ENCODE measurements around the gene NLK. TPM values are rescaled to one million over a fixed set of nuclear protein-coding genes. Genes with fewer than 3 reads are reported as not detected.

The NLK gene
- total RNA-seq, 2 donors from 2014 or later, result 19.8 to 37.0 TPM

GRCh38 chr17:28115046-28115445 lies 72.6 kb downstream of the NLK start:
- no peaks in the 10 kb centered on the region for H3K36me3 ChIP-seq
- no peaks in the 10 kb centered on the region for H3K4me1 ChIP-seq (replicated peaks)
- TF ChIP-seq POLR2A (IDR thresholded peaks at IDR 0.05), result no peak
- TF ChIP-seq, protein P1, sequence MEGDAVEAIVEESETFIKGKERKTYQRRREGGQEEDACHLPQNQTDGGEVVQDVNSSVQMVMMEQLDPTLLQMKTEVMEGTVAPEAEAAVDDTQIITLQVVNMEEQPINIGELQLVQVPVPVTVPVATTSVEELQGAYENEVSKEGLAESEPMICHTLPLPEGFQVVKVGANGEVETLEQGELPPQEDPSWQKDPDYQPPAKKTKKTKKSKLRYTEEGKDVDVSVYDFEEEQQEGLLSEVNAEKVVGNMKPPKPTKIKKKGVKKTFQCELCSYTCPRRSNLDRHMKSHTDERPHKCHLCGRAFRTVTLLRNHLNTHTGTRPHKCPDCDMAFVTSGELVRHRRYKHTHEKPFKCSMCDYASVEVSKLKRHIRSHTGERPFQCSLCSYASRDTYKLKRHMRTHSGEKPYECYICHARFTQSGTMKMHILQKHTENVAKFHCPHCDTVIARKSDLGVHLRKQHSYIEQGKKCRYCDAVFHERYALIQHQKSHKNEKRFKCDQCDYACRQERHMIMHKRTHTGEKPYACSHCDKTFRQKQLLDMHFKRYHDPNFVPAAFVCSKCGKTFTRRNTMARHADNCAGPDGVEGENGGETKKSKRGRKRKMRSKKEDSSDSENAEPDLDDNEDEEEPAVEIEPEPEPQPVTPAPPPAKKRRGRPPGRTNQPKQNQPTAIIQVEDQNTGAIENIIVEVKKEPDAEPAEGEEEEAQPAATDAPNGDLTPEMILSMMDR (IDR thresholded peaks at IDR 0.05), result no peak
- TF ChIP-seq POLR2AphosphoS5 (IDR thresholded peaks at IDR 0.05), result no peak
- no peak overlapping the region for H3K27ac ChIP-seq
- 100% methylated on average over 1 of the region's 1 CpG for whole genome bisulfite sequencing
- intact Hi-C loops (cut with DNase I), result no loop called here
- H3K4me3 ChIP-seq, result no peak overlapping the region
- no peaks in the 10 kb centered on the region for H3K27me3 ChIP-seq (replicated peaks; ENCODE audit: insufficient read depth)
- no peaks in the 10 kb centered on the region for H3K9me3 ChIP-seq
- no peak for DNase-seq (ENCODE audit: low spot score)

DNA sequence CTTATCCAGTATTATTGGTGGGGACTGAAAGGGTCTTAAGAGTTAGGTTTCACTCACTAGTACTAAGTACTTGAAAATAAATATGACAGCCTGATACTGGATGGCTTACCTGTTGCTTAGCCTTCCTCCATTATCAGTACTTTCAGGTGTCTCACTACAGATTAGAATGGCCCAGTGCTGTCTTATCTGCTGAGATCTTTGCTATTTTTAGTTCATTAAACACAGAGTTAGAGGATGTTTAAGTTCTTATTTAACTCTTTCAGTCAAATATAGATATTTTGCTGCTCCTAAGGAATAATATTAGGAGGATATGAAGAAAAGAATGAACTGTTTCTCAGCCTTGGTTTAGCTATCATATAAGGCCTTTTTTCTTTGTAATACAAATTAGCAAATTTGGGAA lies 74.8 kb downstream of the NLK start:
- Histone ChIP-seq H3K27ac (no peak overlapping the region), H3K4me3 (no peak overlapping the region), H3K27me3 (replicated peaks; ENCODE audit: insufficient read depth) (no peaks in the 10 kb centered on the region), H3K4me1 (replicated peaks) (no peaks in the 10 kb centered on the region), H3K36me3 (no peaks in the 10 kb centered on the region), H3K9me3 (no peaks in the 10 kb centered on the region)
- DNase-seq (ENCODE audit: low spot score), result no peak
- TF ChIP-seq, protein P1 (IDR thresholded peaks at IDR 0.05), result no peak
- TF ChIP-seq POLR2A (IDR thresholded peaks at IDR 0.05), result no peak
- intact Hi-C loops (cut with DNase I), result no loop called here

DNA sequence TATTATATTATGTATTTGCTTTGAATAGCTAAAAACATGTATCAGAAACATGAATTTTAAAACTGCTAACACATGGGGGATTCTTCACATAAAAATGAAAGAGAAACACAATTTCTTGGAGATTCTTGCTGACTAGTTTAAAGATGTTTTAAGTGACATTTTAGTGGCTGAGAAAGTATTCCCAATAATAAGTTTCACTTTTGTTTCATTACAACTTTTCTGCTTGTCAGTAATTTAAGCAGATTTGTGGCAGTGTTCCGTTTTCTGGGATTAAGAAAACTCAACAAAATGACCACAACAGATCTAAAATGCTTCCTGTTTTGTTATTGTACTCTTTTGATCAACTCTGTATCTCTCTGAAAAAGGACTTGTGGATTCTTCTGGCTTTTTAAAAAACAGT lies 75.9 kb downstream of the NLK start:
- no peak for TF ChIP-seq POLR2AphosphoS5 (IDR thresholded peaks at IDR 0.05)
- TF ChIP-seq, protein P1 (IDR thresholded peaks at IDR 0.05), result no peak
- TF ChIP-seq POLR2A (IDR thresholded peaks at IDR 0.05), result no peak
- no peak for DNase-seq (ENCODE audit: low spot score)
- WGBS, result 53% methylated on average over 1 of the region's 1 CpG
- H3K27me3 ChIP-seq (replicated peaks; ENCODE audit: insufficient read depth), result no peaks in the 10 kb centered on the region
- no peaks in the 10 kb centered on the region for H3K4me1 ChIP-seq (replicated peaks)
- H3K36me3 ChIP-seq, result no peaks in the 10 kb centered on the region
- no peaks in the 10 kb centered on the region for H3K9me3 ChIP-seq
- no peak overlapping the region for H3K4me3 ChIP-seq
- no peak overlapping the region for H3K27ac ChIP-seq
- intact Hi-C loops (cut with DNase I), result no loop called here

DNA sequence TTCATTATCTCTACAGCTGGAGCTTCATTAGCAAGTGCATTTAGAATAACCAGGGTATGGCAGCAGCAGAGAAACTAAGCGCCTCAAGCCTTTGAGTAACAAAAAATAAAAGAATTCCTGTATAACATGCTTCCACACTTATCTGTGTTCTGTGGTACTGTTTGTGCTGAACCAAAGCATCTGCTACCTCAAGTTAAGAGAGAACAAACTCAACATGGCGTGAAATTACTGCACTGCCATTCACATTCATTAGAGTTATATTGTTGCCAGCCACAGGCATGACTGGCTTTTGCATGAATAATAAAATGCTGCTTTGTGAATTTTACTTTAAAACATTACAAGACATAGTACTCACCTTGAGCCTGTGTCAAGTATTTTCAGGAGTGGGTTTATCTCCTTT lies 76.6 kb downstream of the NLK start:
- intact Hi-C loops (cut with DNase I), result no loop called here
- no peak for DNase-seq (ENCODE audit: low spot score)
- no peaks in the 10 kb centered on the region for H3K4me1 ChIP-seq (replicated peaks)
- 83% methylated on average over 2 of the region's 2 CpGs for WGBS
- no peak overlapping the region for H3K4me3 ChIP-seq
- no peaks in the 10 kb centered on the region for H3K27me3 ChIP-seq (replicated peaks; ENCODE audit: insufficient read depth)
- H3K27ac ChIP-seq, result no peak overlapping the region
- TF ChIP-seq POLR2A (IDR thresholded peaks at IDR 0.05) (no peak), POLR2AphosphoS5 (IDR thresholded peaks at IDR 0.05) (no peak)
- TF ChIP-seq, protein P1 (IDR thresholded peaks at IDR 0.05), result no peak
- no peaks in the 10 kb centered on the region for H3K36me3 ChIP-seq
- no peaks in the 10 kb centered on the region for H3K9me3 ChIP-seq

- DNase-seq (ENCODE audit: low spot score), result no peak
- H3K36me3 ChIP-seq, result no peaks in the 10 kb centered on the region
- no peak for TF ChIP-seq POLR2A (IDR thresholded peaks at IDR 0.05)
- TF ChIP-seq, protein P1 (IDR thresholded peaks at IDR 0.05), result no peak
- no peak for TF ChIP-seq POLR2AphosphoS5 (IDR thresholded peaks at IDR 0.05)
- intact Hi-C loops (cut with DNase I), result no loop called here
- H3K27me3 ChIP-seq (replicated peaks; ENCODE audit: insufficient read depth), result no peaks in the 10 kb centered on the region
- no peaks in the 10 kb centered on the region for H3K4me1 ChIP-seq (replicated peaks)
- H3K4me3 ChIP-seq, result no peak overlapping the region
- H3K27ac ChIP-seq, result no peak overlapping the region
- no peaks in the 10 kb centered on the region for H3K9me3 ChIP-seq
- WGBS, result 74% methylated on average over 2 of the region's 2 CpGs
Observed at GRCh38 chr17:28119560-28119959, 77.1 kb downstream of the NLK start.
